ENCODE data around the gene MKKS.

MKKS gene

GRCh38 chr20:10433623-10434466, at the start of gene MKKS:
MKKS (minus strand) TSS chr20:10434222; CDS start chr20:10413514, 20,708 bp downstream.
- peak; percentile 74 for DNase-seq

GRCh38 chr20:10483691-10484090, 49.7 kb upstream of the MKKS start:
- DNase-seq = no peak

GRCh38 chr20:10481676-10482075, 47.7 kb upstream of the MKKS start:
- no peak for DNase-seq

GRCh38 chr20:10478930-10479329, 44.9 kb upstream of the MKKS start:
- no peak for DNase-seq

GRCh38 chr20:10478205-10478604, 44.2 kb upstream of the MKKS start:
- DNase-seq = no peak

- no peak for DNase-seq
Measured at GRCh38 chr20:10476319-10476724, 42.3 kb upstream of the MKKS start.

- no peak for DNase-seq
Measured at GRCh38 chr20:10475225-10475624, 41.2 kb upstream of the MKKS start.

- DNase-seq = no peak
Measured at GRCh38 chr20:10474606-10475184, 40.7 kb upstream of the MKKS start.

- DNase-seq = no peak
Measured at GRCh38 chr20:10472871-10473270, 38.8 kb upstream of the MKKS start.

- DNase-seq = no peak
Measured at GRCh38 chr20:10470276-10470675, 36.3 kb upstream of the MKKS start.

GRCh38 chr20:10469599-10469998, 35.6 kb upstream of the MKKS start:
- DNase-seq = peak; percentile 65

- no peak for DNase-seq
Measured at GRCh38 chr20:10469056-10469455, 35.0 kb upstream of the MKKS start.

GRCh38 chr20:10468340-10468845, 34.4 kb upstream of the MKKS start:
- no peak for DNase-seq

- no peak for DNase-seq
Measured at GRCh38 chr20:10467681-10468339, 33.8 kb upstream of the MKKS start.

- DNase-seq = no peak
Measured at GRCh38 chr20:10466855-10467254, 32.8 kb upstream of the MKKS start.

GRCh38 chr20:10466325-10466724, 32.3 kb upstream of the MKKS start:
- DNase-seq = no peak

GRCh38 chr20:10465135-10465534, 31.1 kb upstream of the MKKS start:
- DNase-seq = no peak

- no peak for DNase-seq
Measured at GRCh38 chr20:10463622-10464021, 29.6 kb upstream of the MKKS start.

GRCh38 chr20:10462516-10462915, 28.5 kb upstream of the MKKS start:
- no peak for DNase-seq

GRCh38 chr20:10461495-10461894, 27.5 kb upstream of the MKKS start:
- DNase-seq = no peak

GRCh38 chr20:10454151-10454750, 20.2 kb upstream of the MKKS start:
- peak; percentile 2 for DNase-seq

- no peak for DNase-seq
Measured at GRCh38 chr20:10453241-10453640, 19.2 kb upstream of the MKKS start.

- no peak for DNase-seq
Measured at GRCh38 chr20:10449270-10449669, 15.2 kb upstream of the MKKS start.

Measured in NCI-H187 treated with DMSO at 0.1 percent for 48 hours (cell line).